HG02763 (cell line): Measurements from ENCODE around the gene GPR151.

ENCODE experiments used
- ATAC-seq: cut with Tn5 transposase; IDR thresholded peaks from one replicate; pipeline ENCODE4 v1.9.1; 2021; ENCODE audit warnings: mild to moderate bottlenecking, moderate library complexity; ENCODE audit not compliant: unreplicated experiment

The GPR151 gene

GRCh38 chr5:146521403-146522106 lies 5.6 kb upstream of the GPR151 start:
- no peak for ATAC-seq

- no peak for ATAC-seq
Measured at GRCh38 chr5:146520731-146521130, 4.7 kb upstream of the GPR151 start.

GRCh38 chr5:146519554-146519953 lies 3.6 kb upstream of the GPR151 start:
- ATAC-seq = no peak

GRCh38 chr5:146515473-146516150 lies 378 bp downstream of the GPR151 start:
- ATAC-seq = no peak

GRCh38 chr5:146514575-146514974 lies 1.4 kb downstream of the GPR151 start:
- no peak for ATAC-seq

GRCh38 chr5:146513462-146513861 lies 2.5 kb downstream of the GPR151 start:
- ATAC-seq = no peak

- no peak for ATAC-seq
Measured at GRCh38 chr5:146510559-146511125, 5.3 kb downstream of the GPR151 start.

- ATAC-seq = no peak
Measured at GRCh38 chr5:146507428-146507827, 8.6 kb downstream of the GPR151 start.

- no peak for ATAC-seq
Measured at GRCh38 chr5:146499680-146500079, 16.3 kb downstream of the GPR151 start.

GRCh38 chr5:146494656-146495055 lies 21.3 kb downstream of the GPR151 start:
- no peak for ATAC-seq

- no peak for ATAC-seq
Measured at GRCh38 chr5:146490089-146490843, 25.7 kb downstream of the GPR151 start.

GRCh38 chr5:146484714-146485391 lies 31.1 kb downstream of the GPR151 start:
- ATAC-seq = no peak

- no peak for ATAC-seq
Measured at GRCh38 chr5:146482775-146483174, 33.2 kb downstream of the GPR151 start.

GRCh38 chr5:146475906-146476305 lies 40.1 kb downstream of the GPR151 start:
- no peak for ATAC-seq

GRCh38 chr5:146475190-146475780 lies 40.7 kb downstream of the GPR151 start:
- ATAC-seq = no peak

- ATAC-seq = no peak
Measured at GRCh38 chr5:146474065-146474464, 41.9 kb downstream of the GPR151 start.

- no peak for ATAC-seq
Measured at GRCh38 chr5:146467760-146468159, 48.2 kb downstream of the GPR151 start.

GRCh38 chr5:146466521-146467349 lies 49.3 kb downstream of the GPR151 start:
- no peak for ATAC-seq

GRCh38 chr5:146463446-146463845 lies 52.5 kb downstream of the GPR151 start:
- ATAC-seq = no peak
